ENCODE data around the gene PKNOX2.

PKNOX2 gene, protein sequence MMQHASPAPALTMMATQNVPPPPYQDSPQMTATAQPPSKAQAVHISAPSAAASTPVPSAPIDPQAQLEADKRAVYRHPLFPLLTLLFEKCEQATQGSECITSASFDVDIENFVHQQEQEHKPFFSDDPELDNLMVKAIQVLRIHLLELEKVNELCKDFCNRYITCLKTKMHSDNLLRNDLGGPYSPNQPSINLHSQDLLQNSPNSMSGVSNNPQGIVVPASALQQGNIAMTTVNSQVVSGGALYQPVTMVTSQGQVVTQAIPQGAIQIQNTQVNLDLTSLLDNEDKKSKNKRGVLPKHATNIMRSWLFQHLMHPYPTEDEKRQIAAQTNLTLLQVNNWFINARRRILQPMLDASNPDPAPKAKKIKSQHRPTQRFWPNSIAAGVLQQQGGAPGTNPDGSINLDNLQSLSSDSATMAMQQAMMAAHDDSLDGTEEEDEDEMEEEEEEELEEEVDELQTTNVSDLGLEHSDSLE

DNA sequence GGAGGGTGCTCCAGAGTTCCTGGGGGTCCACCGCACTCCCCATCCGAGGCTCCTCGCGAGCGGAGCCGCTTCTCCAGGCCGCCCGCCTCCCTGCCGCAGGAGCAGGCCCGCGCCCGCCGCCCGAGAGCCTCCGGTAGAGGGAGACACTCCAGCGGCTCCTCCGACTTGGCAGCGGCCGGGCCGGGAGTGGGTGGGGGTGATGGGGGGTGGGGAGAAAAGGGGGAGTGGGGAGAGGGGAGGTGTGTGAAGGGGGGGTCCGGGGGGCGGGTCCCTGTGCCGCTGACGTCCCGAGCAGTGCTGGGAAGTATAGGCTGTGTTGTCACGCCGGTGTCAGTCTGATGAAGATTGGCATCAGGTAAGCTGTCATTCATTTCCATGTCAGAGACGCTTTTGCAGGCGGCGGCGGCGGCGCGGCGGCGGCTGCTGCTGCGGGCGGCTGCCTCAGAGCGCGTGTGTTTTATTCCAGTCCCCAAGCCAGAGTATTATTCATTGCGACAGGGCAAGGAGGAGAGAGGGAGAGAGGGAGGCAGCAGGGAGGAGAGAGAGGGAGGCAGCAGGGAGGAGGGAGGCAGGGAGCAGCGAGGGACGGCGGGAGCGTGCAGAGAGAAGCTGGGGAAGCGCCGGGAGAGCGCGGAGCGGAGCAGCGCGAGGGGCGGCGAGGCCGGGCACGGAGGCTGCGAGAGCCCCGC, at the start of gene PKNOX2:
PKNOX2 (plus strand) TSS at position 330 of the 689 bp plus-strand sequence. CDS start 186,555 bp downstream, outside the sequence.
- DNase-seq (ENCODE audit: low read depth) = peak; percentile 85
- TF ChIP-seq, protein P1, sequence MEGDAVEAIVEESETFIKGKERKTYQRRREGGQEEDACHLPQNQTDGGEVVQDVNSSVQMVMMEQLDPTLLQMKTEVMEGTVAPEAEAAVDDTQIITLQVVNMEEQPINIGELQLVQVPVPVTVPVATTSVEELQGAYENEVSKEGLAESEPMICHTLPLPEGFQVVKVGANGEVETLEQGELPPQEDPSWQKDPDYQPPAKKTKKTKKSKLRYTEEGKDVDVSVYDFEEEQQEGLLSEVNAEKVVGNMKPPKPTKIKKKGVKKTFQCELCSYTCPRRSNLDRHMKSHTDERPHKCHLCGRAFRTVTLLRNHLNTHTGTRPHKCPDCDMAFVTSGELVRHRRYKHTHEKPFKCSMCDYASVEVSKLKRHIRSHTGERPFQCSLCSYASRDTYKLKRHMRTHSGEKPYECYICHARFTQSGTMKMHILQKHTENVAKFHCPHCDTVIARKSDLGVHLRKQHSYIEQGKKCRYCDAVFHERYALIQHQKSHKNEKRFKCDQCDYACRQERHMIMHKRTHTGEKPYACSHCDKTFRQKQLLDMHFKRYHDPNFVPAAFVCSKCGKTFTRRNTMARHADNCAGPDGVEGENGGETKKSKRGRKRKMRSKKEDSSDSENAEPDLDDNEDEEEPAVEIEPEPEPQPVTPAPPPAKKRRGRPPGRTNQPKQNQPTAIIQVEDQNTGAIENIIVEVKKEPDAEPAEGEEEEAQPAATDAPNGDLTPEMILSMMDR (conservative IDR thresholded peaks at IDR 0.05; ENCODE audit: low read depth, low read length) = peak; percentile 64
- peak within 1 kb of the TSS; percentile 80 for H3K4me3 ChIP-seq (ENCODE audit: low read depth, low read length)

DNA sequence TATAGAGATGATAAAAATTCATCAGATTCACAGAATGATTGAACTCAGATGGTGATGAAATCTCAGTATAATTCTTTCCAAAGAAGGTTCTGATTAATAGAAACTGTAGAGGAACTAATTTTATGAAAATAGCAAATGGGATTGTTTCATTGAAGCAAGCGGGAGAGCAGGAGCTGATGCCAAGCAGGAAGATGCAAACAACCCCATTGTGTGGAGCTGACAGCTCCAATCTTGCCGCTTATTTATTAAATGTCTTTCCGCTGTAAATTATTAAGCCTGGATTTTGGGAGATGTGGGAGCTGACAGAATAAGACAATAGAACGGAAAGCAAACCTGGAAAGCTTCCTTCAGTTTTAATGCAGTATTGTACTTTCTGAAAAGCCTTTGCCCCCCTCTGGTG, 47.1 kb upstream of the PKNOX2 start:
- no peak overlapping the region for H3K4me3 ChIP-seq (ENCODE audit: low read depth, low read length)
- TF ChIP-seq, protein P1 (conservative IDR thresholded peaks at IDR 0.05; ENCODE audit: low read depth, low read length) = no peak
- no peak for DNase-seq (ENCODE audit: low read depth)

DNA sequence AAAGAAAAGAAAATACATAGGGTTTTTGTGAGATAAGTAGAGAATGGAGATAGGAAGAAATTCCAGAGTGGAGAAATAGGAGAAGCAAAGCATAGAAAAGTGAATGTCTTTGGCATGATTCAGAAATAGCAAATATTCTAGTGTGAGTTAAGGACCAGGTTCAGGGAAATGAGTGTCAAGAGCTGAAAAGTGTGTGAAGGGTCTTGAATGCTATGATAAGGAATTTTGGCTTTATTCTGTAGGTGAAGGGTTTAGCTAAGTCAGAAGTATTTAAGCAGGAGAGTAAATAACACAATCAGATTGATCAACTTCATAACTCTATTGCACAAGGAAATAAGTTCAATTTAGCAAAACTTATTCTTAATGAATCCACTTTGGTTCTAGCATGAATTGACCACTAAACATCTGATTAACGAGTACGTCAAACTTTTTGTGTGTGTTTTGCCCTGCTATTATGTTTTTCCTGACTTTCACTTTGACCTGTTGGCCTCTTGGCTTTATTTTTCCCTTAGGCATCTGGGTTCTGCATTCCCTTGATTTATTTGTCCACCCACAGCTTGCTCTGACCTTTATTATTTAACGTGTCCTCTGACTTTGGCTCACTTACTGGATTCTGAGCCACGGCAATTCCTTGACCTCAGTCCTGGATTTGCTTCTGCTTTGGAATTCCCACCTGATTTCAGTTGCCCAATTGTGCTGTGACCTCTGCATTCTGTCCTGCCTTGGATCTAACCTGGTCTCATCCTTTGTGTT, 41.2 kb upstream of the PKNOX2 start:
- DNase-seq (ENCODE audit: low read depth) = no peak
- H3K4me3 ChIP-seq (ENCODE audit: low read depth, low read length) = no peak overlapping the region
- TF ChIP-seq, protein P1 (conservative IDR thresholded peaks at IDR 0.05; ENCODE audit: low read depth, low read length) = no peak

DNA sequence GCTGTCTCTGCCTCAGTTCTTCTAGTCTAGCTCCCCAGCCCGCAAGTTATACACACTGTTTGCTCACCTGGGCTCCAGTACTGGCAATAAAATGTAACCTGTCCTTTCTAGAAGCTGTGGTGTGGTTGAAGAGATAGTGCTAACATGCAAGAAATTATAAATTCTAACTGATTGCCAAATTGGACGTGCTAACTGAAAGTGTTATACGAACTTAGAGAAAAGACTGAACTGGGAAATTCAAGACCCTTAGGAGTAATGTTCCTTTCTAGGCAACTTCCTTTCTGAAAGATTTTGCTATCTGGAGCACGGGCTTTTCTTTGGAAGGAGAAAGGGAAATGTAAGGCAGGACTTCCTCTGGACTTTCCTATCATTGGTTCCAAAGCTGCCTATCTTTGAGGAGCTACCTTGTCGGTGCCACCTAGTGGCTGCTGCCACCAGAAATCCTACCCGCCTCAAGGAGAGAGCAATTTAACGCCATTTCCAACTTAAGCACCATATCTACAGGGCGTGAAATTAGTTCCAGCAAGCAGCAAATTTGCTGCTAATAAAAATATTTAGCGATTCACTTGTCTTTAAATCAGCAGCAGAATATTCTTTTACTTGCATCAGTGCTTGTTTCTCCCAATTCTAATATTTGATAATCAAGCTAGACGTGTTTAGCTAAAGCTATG, 40.5 kb upstream of the PKNOX2 start:
- no peak overlapping the region for H3K4me3 ChIP-seq (ENCODE audit: low read depth, low read length)
- peak; percentile 77 for DNase-seq (ENCODE audit: low read depth)
- TF ChIP-seq, protein P1 (conservative IDR thresholded peaks at IDR 0.05; ENCODE audit: low read depth, low read length) = peak; percentile 72

DNA sequence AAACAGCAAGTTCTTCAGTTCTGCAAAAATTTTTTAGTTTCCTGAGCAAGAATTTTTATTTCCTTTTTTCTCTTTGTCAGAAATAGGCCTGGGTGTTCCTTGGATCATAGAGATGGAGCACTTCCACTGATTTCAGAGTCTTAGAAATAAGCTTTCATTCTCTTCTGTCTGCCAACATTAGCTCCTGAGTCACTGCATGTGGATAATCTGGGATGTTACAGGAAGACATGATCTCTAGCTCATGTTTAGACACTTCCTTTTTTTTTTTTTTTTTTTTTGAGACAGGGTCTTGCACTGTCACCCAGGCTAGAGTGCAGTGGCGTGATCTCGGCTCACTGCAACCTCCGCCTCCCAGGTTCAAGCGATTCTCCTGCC, 39.9 kb upstream of the PKNOX2 start:
- TF ChIP-seq, protein P1 (conservative IDR thresholded peaks at IDR 0.05; ENCODE audit: low read depth, low read length) = no peak
- H3K4me3 ChIP-seq (ENCODE audit: low read depth, low read length) = no peak overlapping the region
- no peak for DNase-seq (ENCODE audit: low read depth)

DNA sequence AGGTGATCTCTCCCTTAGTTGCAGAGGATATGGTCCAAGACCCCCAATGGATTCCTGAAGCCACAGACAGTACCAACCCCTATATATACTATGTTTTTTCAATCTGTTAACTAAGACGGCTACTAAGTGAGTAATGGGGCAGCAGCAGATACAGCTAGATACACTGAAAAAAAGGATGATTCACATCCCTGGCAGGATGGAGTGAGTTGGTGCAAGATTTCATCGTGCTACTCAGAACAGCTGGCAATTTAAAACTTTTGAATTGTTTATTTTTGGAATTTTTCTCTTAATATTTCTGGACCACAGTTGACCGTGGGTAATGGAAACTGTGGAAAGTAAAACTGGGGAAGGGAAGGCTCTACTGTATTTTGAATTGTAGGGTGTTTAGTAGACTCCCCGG, 36.1 kb upstream of the PKNOX2 start:
- TF ChIP-seq, protein P1 (conservative IDR thresholded peaks at IDR 0.05; ENCODE audit: low read depth, low read length) = no peak
- DNase-seq (ENCODE audit: low read depth) = peak; percentile 74
- H3K4me3 ChIP-seq (ENCODE audit: low read depth, low read length) = no peak overlapping the region
